IPS DF 4.7 (cell line): Measurements from ENCODE around the gene WDR91.

Experiments used
- DNase-seq: peaks from one replicate; pipeline ENCODE4 v3.0.0-alpha.2; 2013; ENCODE audit warnings: low spot score; ENCODE audit errors: extremely low read depth

WDR91 gene

DNA sequence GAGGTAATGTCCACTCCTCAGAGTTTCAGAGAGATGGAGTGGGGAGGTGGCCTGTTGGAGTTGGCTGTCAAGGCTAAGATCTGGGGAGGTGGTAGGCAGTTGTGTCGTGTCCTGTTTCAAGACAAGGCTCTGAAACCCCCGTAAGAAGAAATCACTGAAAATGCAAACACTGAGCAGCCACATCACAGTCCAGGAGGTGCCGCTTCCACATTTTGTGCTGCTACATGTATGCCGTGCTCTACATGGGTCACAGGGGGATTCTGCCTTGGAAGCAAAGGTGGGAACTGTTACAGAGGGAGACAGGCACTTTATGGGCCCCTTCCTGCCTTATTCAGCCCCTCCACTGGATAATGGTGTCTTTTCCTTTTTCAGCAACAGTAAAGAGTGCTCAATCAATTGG lies 11.9 kb downstream of the WDR91 start:
- no peak for DNase-seq

DNA sequence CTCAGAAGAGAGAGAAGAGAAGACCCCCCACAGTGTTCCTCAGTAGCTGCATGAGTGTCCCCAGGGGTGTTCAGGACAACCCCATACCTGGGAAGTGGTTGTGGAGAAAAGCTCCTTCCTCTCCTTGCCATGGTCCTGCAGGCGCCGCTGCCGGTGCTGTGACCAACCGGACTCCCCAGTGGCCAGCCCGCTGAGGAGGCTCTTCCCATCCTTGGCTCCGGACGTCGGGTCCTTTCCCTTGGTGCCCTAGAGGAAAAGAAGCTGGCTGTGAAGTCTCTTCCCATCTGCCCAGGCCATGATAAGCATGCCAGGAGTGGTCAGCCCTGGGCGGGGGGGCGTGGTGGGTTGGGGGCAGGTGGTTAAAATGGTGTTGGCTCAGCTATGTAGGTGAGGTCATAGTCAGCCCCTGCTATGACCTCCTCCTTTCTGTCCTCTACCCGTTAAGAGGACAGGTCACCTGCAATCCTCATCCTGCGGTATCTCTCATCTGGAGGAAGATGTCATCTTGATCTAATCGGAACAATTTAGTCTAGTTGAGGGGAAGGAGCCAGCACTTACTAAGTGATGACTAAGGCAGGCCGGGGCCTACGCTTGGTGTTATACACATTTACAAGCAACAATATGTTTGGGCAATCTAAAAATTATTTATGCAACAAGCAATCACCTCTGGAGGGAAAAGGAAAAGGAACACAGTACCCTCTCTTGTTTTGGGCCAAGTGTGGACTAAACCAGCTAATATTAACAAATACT lies 13.2 kb downstream of the WDR91 start:
- no peak for DNase-seq

DNA sequence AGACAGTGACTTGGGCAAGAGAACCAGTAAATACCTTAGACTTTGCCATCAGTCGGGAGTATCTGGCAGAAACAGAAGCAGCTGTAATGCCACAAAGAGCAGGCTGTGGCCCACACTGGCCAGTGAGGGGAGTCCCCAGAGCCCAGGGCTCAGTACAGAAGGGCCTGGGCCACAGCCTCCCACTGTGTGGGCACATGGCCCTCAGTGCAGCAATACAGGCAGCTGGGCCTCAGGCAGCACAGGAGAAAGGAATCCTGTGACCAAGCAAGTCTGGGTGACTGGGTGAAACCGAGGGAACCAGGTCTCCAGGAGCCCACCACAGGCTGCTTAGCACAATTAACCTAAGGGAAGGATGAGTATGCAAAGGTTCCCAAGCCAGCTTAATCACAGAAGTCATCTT lies 14.0 kb downstream of the WDR91 start:
- no peak for DNase-seq

DNA sequence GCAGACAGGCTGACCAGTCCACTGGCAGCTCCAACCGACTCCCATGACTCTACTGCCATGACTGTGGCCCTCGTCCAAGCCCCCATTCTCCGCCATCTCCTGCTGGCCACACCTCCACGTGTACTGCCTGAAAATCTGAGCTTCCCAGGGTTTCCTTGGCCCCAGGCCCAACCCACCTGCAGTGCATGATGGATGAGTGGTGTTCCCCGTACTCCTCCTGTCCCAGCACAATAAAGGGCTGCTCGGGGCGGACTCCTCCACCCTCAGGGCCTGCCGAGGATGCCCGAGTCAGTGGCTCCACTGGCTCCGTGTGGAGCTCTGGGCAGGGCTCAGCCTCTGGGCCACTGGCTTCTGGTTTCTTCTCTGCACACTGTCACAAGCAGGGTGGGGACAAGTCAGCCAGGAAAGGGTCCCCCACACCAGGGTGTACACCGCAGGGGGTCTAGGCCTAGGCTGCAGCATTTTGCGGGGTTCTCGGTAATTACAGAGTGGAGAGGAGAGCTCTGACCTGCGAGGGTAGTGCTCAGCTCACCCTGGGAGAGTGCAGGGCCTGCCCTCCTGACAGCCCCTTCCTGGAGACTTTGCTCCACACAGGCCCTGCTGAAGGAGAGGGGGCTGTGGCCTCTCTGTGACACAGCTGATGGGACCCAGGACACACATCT lies 15.2 kb downstream of the WDR91 start:
- DNase-seq = no peak

DNA sequence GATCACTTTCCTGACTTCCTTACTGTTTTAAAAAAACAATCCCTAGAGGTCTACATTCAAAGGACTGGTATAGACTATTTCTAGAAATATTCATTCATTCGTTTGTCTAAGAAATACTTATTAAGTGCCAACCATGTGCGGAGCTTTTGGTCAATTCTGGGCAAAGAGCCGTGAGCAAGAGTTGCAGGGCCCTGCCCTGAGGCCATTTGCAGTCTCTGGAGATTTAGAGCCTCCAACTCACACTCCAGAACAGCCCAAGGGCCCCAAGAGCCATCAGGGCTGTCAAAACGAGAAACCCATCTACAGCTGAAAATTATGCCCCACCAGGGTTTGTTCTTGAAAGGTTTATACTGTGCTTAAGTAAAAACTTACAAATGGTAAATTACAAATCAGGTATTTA lies 16.2 kb downstream of the WDR91 start:
- no peak for DNase-seq

DNA sequence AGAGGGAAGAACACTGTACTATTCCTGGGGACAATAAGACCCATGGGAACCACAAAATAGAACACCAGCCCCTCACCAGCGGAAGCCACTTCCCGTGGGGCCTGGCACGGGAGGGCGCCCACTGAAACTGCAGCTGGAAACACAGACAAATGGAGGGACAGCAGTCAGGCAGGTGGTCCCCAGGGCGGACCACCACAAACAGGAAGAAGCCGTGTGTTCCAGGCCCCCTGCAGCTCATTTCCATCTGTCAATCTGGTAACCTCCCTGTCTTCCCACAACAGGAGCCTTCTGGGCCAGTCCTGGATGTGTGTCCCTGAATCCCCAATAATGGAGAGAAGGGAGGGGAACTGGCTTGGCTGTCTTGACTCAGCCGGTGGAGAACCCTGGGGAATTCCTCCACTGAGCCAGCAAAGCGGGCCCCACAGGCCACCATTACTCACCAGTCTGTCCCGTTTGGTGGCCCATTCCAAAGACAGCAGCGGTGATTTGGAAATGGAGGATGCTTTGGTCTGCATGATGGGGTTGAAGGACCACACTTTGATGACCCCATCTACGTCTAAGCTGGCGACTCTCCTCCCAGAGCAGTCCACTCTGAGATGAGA lies 16.7 kb downstream of the WDR91 start:
- no peak for DNase-seq

DNA sequence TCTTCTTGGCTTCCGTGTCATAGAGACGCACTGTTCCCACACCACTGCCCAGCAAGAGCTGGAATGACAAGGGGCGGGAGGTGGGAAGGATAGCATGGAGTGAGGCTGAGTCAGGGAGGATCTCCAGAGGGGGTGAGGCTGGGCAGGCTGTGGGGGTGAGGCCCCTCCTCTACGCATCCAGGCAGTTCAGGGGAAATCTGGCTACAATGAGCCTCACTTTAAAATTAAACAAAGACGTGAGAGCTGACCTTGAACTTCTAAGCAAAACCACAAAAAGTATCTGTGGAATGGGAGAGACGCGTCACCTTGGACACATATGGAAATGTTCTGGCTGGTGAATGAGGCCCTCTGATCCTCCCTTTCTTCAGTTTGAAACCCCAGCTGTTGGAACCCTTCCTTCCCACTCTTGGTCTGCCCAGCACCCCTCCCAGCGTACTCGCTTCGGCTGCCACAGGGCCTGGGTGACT lies 17.7 kb downstream of the WDR91 start:
- no peak for DNase-seq

DNA sequence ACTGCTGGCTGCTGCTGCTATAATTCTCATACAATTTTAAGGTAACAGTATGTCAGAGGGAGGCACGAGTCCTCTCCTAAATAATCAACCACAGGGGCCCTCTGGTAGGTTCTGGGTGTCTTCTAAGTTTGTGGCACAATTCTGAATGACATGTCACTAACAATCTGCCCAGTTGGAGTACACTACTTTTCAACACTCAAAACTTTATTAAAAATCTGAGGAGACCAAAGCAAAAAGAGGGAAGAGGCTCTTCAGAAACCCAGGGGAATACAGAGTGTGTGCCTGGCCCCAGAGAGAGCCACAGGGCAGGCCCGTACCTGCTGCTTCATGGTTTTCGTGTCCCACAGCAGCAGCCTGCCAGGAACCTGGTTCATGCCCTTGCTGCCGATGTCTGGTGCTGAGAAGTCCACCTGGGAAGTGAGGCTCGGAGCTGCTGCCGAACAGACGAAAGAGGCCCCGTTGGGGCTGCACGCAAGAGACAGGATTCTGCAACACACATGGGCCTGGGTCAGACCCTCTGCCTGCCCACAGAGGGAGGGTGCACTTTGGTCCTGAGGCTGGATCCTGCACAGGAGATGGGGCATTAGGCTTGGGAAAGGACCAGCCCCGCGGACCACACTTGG lies 18.3 kb downstream of the WDR91 start:
- no peak for DNase-seq

DNA sequence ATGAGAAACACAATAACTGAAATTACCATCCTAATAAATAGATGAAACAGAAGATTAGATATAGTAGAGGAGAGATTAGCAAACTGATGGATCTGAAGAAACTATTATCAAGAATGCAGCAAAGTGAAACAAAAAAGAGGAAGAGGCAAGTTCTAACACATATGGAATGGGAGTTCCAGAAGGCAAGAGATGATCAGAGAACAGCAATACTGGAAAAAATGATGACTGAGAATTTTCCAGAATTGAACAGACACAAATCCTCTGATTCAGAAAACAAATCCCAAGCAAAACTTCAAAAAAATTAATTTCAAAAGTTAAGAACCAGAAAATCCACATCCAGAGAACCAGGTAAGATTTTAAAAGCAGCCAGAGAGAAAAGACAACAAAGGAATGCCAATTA lies 20.6 kb downstream of the WDR91 start:
- DNase-seq = no peak

DNA sequence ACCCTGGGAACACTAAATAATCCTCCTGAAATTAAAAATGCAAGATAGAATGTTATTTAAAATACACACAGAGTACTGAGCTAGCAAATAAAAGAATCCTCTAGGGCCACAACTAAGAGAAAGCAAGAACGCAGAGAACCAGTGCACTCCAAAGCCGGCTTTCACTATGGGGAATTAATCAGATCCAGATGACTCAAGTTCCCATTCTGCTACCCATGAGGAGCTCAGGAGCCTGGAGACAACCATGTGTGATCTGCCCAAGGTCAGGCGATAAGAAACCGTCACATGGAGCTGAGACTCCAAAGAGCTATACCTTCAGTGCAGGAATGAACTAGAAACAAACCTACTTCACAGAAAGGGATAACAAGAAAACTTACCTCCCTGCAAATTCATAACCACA lies 21.4 kb downstream of the WDR91 start:
- no peak for DNase-seq

DNA sequence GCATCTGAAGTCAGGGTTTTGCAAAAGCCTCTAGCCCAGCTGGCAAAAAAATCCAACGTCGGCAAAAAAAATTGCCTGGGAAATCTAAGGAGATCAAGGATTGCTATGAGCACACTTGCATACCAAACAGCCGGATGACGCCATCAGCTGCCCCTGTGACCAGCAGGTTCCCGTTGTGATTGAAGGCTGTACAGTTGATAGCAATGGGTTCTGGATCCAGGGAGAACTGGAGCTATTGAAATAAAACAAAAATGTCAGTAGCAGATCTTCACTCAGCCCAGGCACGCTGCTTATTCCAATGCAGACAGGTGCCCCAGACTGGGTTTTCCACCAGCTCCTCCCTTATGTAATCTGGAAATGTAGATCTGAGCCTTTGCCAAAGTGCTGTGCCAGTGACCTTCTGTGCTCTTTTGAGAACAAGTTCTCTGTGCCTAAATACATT lies 22.1 kb downstream of the WDR91 start:
- no peak for DNase-seq

DNA sequence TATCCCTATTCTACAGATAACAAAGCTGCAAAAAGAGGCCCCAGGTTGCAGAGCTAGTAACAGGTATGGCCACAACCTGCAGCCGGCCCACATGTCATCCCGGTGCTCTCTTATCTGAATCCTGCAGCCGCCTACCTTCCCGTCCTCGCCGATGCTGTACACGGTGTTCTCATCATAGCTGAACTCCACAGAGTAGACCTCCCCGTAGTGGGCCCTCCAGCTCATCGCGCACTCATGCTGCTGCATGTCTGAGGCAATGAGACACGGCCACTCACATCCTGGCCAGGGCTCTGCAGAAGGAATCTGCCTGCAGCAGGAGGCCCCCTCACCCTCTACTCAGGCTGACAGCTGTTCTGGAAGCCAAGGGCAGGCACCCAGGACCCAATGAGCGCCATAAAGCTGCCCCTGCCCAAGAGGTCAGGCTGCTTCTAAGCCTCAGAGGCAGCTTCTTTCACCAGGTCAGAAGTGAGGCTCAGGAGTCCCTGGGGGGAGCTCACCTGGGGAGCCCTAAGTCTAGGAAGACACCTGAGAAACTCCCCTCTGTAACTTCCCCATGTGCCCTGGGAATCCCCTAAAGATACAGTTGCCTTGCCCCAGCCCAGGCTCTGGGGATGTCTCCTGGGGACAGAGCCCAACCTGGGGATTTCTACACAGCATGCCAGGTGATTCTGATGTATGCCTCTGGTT lies 22.9 kb downstream of the WDR91 start:
- DNase-seq = no peak

DNA sequence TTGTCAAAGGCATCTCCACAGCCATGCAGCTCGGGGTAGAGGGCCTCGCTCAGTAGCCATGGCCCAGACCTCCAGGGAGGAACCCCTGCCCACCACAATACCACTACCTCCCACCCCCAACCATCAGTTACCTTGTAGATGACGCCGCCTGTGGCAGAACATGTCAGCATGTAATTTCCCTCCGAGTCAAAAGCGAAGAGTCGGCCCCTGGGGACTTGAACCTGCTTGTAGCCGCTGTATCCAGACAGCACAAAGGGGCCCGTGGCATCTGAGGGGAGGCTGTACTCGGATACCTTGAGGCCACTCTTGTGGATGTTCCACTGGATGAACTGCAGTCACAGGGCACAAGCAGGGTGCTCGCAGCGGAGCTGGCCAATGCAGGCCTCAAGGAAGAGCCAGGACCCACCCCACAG lies 24.5 kb downstream of the WDR91 start:
- DNase-seq = no peak

DNA sequence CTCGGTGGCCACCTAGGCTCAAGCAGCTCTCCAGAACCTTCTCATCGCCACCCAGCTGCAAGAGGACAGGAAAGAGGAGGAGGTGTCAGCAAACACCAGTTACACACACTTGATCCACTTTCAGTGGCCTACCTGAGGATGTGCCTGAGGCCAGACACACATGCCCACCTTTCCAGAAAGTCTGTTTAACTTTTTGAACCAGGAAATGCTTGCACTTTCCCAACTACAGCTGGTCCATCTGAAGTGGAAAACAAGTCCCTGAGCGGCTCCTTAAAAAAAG lies 25.1 kb downstream of the WDR91 start:
- no peak for DNase-seq

DNA sequence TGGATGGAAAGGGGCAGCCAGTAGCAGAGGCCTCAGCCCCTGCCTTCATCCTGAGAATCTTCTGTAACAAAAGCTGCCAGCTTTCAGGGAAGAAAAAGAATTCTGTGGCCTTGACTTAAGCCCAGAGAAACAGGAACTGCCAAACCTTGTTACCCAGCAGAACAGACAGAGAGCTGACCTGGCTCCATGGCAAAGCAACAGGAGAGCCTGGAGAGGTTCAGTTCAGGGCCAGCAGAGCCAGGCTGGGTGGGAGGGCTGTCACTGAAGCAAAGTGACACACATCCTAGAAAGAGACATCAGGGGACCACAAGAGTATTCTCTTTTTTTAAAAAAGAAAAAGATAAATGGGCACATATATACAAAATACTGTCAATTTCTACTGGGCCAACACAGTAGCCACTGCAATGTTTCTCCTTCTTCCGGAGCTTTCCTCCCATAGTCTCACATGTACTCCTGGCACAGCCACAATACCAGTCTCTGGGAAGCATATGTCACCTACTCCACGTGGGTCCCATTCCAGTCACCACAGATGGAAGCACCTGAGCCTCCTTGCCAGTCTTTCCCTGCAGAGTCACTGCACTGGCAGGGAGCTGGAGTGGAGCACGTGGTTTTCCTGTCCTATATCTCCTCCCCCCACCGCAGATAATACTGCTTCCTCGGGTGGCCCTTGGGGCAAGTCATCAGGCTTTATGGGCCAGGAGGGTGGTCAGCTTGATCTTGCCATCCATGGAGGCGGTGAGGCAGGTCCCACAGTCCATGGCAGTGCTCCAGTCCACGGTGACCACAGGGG lies 25.7 kb downstream of the WDR91 start:
- DNase-seq = no peak

DNA sequence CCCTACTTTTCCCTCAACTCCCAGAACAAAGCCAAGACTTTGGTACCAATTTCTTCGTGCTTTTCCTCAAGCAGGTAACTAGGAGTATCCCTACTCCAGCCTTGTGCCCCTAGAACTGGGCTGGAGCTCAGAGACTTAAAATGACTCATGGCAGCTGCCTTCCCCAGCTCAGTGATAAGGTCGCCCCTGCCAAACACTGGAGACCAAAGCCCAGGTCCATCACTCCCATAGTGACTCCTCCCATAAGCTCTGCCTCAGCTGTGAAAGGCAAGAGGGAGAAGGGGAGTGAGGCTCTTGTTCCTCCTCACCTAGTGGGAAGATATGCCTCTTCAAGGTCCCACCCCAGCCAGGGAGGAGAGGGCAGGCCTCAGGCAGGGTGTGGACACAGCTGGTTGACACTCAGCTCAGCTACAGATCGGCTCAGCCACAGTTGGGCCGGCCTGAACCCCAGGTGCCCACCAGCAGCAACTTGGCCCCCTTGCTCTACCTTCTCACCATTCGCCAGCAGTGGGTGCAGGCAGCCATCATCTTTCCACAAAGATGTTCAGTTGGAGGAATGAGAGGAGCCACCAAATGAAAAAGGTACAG lies 27.0 kb downstream of the WDR91 start:
- no peak for DNase-seq

DNA sequence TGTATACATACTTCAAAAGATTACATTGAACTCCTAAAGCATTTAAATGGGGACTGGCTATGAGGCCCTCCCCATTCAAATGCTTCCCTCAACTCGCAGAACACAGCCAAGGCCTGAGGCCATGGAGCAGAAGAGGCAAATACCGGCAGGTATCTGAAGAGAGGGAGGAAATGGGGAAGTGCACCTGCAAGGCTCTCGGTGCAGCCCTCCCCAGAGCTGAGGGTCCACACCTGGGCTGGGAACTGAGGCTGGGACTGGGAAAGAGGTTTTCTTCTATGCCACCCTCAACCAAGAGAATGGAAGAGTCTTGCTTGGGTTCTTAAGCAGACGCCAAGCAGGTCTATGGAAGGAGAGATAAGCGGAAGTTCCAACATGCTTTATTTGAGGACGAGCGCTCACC lies 27.8 kb downstream of the WDR91 start:
- no peak for DNase-seq

DNA sequence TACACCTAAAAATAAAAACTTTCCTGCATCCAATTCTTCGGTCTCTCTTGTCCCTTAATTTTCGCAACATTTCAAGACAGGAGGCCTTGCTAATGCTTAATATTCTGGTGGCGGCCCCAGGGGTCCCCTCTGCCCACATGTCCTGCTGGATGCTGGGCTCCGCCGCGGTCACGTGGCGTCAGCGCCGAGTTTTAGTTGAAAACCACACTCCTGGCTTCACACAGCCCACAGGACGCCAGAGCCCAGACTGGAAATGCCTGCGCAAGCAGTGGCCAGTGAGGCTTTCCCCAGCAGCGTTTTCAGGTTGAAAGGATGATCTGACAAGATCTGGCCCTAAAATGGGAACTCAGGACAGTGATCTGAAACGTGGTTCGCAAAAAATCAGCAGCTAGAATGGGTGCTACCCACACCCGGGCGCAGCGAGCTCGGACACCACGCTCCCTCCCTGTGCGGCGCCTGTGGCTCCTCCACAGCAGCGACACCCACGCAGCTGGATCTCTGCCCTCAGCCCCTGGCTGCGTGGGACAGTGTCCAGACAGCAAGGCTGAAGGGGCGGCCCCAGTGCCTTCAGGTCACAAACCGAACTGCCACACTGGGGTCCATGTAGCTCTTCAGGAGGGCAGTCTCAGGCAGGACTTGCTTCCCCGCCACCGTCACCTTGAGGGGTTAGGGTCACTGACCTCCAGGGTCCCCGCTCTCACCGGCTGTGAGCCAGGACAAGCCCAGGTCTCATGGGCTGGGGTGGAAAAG lies 29.2 kb downstream of the WDR91 start:
- DNase-seq = no peak

DNA sequence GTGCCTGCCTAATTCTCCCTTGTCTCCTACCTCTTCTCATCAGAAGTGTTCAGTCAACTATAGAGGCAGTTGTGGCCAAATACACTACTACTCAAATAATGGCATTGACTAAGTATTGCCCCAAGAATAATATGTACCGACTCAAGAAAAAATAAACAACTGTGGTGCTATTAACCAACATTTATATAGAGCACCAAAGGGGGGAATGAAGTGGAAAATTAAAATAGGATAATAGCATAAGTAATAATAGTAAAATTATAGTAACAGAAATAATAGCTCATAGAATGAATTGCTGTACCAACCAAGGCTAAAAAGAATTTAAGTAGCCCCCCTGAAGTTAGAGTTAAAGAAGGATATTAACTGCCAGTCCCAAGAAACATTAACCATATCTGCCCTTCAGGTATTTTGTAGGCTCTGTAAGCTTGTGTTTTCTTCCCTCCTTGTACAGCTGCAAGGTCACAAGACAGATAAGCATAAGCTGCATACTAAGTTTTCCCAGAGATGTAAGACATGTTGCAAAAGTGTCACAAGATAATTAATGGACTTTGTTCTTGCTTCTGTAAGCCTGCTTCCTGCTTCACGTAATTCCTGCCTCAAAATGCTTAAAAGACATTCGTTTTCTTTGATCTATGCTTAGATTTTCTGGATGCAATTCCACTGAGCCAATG lies 29.9 kb downstream of the WDR91 start:
- no peak for DNase-seq
